OCI-LY1 (cell line): Measurements from ENCODE around the gene TMEM40.

ENCODE experiments used
- H2AFZ ChIP-seq: fragments of 200-600 bp; sonication (generic), shearing (Covaris generic); 2 replicates; pipeline ENCODE4 v1.6.0; 2014; ENCODE audit warnings: antibody characterized with exemption, mild to moderate bottlenecking, low read length
- H3F3A ChIP-seq: fragments of 200-600 bp; sonication (generic), shearing (Covaris generic); 2 replicates; pipeline ENCODE4 v1.6.0; 2014; ENCODE audit warnings: mild to moderate bottlenecking, antibody characterized with exemption, low read length, moderate library complexity; ENCODE audit not compliant: insufficient read depth
- H3K27ac ChIP-seq: fragments of 200-600 bp; sonication (generic); 2 replicates; pipeline ENCODE4 v1.5.1; 2014; ENCODE audit warnings: low read length, mixed run types, mild to moderate bottlenecking, low read depth; ENCODE audit not compliant: poor library complexity, severe bottlenecking
- H3K27me3 ChIP-seq: fragments of 200-600 bp; sonication (generic); 2 replicates; pipeline ENCODE4 v1.6.0; 2014; ENCODE audit warnings: antibody characterized with exemption, mild to moderate bottlenecking, low read length, moderate library complexity; ENCODE audit not compliant: insufficient read depth
- H3K36me3 ChIP-seq: fragments of 200-600 bp; sonication (generic); 2 replicates; pipeline ENCODE4 v1.6.1; 2014; ENCODE audit warnings: mild to moderate bottlenecking, antibody characterized with exemption, low read length, moderate library complexity, mixed read lengths; ENCODE audit not compliant: insufficient read depth
- H3K4me1 ChIP-seq: fragments of 200-600 bp; sonication (generic); 2 replicates; pipeline ENCODE4 v1.5.1; 2014; ENCODE audit warnings: mild to moderate bottlenecking, low read length, moderate library complexity; ENCODE audit not compliant: insufficient read depth, severe bottlenecking
- H3K4me2 ChIP-seq: fragments of 200-600 bp; sonication (generic), shearing (Covaris generic); 2 replicates; pipeline ENCODE4 v1.6.1; 2014; ENCODE audit warnings: low read length
- H3K4me3 ChIP-seq: fragments of 200-600 bp; sonication (generic); 2 replicates; pipeline ENCODE4 v1.5.1; 2014; ENCODE audit warnings: low read length, low read depth, mild to moderate bottlenecking, mixed read lengths; ENCODE audit not compliant: poor library complexity, severe bottlenecking
- H3K79me2 ChIP-seq: fragments of 200-600 bp; shearing (Covaris generic); 2 replicates; pipeline ENCODE4 v1.6.1; 2016; ENCODE audit warnings: mixed run types, low read length, mixed read lengths; ENCODE audit not compliant: insufficient read depth
- H3K9ac ChIP-seq: fragments of 200-600 bp; sonication (generic), shearing (Covaris generic); 2 replicates; pipeline ENCODE4 v1.6.1; 2014; ENCODE audit warnings: mild to moderate bottlenecking, low read length, mixed read lengths
- H3K9me2 ChIP-seq: fragments of 200-600 bp; sonication (generic), shearing (Covaris generic); 2 replicates; pipeline ENCODE4 v1.6.1; 2014; ENCODE audit warnings: low read depth, mild to moderate bottlenecking, low read length, mixed read lengths
- H3K9me3 ChIP-seq: fragments of 200-600 bp; shearing (Covaris generic); 2 replicates; pipeline ENCODE4 v1.6.1; 2014; ENCODE audit warnings: low read length, mixed read lengths
- H4K20me1 ChIP-seq: fragments of 200-600 bp; sonication (generic), shearing (Covaris generic); 2 replicates; pipeline ENCODE4 v1.6.0; 2016; ENCODE audit warnings: mild to moderate bottlenecking, low read length; ENCODE audit not compliant: insufficient read depth
- CTCF ChIP-seq: fragments of 200-600 bp; sonication (generic), shearing (Covaris generic); IDR thresholded peaks from 2 replicates; pipeline ENCODE4 v1.5.1; 2017; ENCODE audit warnings: mild to moderate bottlenecking, antibody characterized with exemption, low read length, moderate library complexity, mixed read lengths
- EZH2 ChIP-seq: fragments of 200-600 bp; sonication (generic), shearing (Covaris generic); IDR thresholded peaks from 2 replicates; pipeline ENCODE4 v1.8.0; 2017; ENCODE audit warnings: borderline replicate concordance, mixed run types, mild to moderate bottlenecking, antibody characterized with exemption, low read length, moderate library complexity, mixed read lengths

TMEM40 gene

GRCh38 chr3:12737319-12737718, 21.7 kb downstream of the TMEM40 start:
- H3F3A ChIP-seq = no peaks in the 10 kb centered on the region
- H4K20me1 ChIP-seq = no peaks in the 10 kb centered on the region
- H3K79me2 ChIP-seq = no peaks in the 10 kb centered on the region
- H3K27me3 ChIP-seq = no peaks in the 10 kb centered on the region
- H3K9me2 ChIP-seq = no peaks in the 10 kb centered on the region
- H3K9me3 ChIP-seq = no peaks in the 10 kb centered on the region
- no peaks in the 10 kb centered on the region for H3K36me3 ChIP-seq
- H3K27ac ChIP-seq = no peak overlapping the region
- H3K4me2 ChIP-seq = no peak overlapping the region
- no peak overlapping the region for H3K9ac ChIP-seq
- no peak overlapping the region for H2AFZ ChIP-seq
- no peaks in the 10 kb centered on the region for H3K4me1 ChIP-seq
- TF ChIP-seq EZH2 (no peak), CTCF (no peak)
- H3K4me3 ChIP-seq = no peak overlapping the region

- Histone ChIP-seq H2AFZ (no peak overlapping the region), H3F3A (no peaks in the 10 kb centered on the region), H4K20me1 (no peaks in the 10 kb centered on the region), H3K4me1 (no peaks in the 10 kb centered on the region), H3K9ac (no peak overlapping the region), H3K27ac (no peak overlapping the region), H3K9me2 (no peaks in the 10 kb centered on the region), H3K36me3 (no peaks in the 10 kb centered on the region), H3K27me3 (no peaks in the 10 kb centered on the region), H3K9me3 (no peaks in the 10 kb centered on the region), H3K4me3 (no peak overlapping the region), H3K79me2 (no peaks in the 10 kb centered on the region), H3K4me2 (no peak overlapping the region)
- TF ChIP-seq EZH2 (no peak), CTCF (no peak)
These were observed 24.1 kb downstream of the TMEM40 start for GRCh38 chr3:12734960-12735359.

- no peaks in the 10 kb centered on the region for H3K9me2 ChIP-seq
- H3K9me3 ChIP-seq = no peaks in the 10 kb centered on the region
- H3K9ac ChIP-seq = no peak overlapping the region
- TF ChIP-seq CTCF (no peak), EZH2 (no peak)
- no peaks in the 10 kb centered on the region for H3K36me3 ChIP-seq
- H4K20me1 ChIP-seq = no peaks in the 10 kb centered on the region
- no peak overlapping the region for H2AFZ ChIP-seq
- no peaks in the 10 kb centered on the region for H3K4me1 ChIP-seq
- no peak overlapping the region for H3K4me3 ChIP-seq
- H3K27me3 ChIP-seq = no peaks in the 10 kb centered on the region; the same call in 1 of the 2 replicates
- H3F3A ChIP-seq = no peaks in the 10 kb centered on the region
- H3K27ac ChIP-seq = no peak overlapping the region
- H3K79me2 ChIP-seq = no peaks in the 10 kb centered on the region
- no peak overlapping the region for H3K4me2 ChIP-seq
These were observed 25.5 kb downstream of the TMEM40 start for GRCh38 chr3:12733566-12733965.
